EH (cell line): ENCODE data around the gene SMIM31.
A peak's percentile ranks its signal among the peaks of the same experiment; 100 is the strongest.

ENCODE experiments used
- DNase-seq: peaks from one replicate; pipeline ENCODE4 v3.0.0-alpha.2; 2015; ENCODE audit warnings: low read depth

The SMIM31 gene

DNA sequence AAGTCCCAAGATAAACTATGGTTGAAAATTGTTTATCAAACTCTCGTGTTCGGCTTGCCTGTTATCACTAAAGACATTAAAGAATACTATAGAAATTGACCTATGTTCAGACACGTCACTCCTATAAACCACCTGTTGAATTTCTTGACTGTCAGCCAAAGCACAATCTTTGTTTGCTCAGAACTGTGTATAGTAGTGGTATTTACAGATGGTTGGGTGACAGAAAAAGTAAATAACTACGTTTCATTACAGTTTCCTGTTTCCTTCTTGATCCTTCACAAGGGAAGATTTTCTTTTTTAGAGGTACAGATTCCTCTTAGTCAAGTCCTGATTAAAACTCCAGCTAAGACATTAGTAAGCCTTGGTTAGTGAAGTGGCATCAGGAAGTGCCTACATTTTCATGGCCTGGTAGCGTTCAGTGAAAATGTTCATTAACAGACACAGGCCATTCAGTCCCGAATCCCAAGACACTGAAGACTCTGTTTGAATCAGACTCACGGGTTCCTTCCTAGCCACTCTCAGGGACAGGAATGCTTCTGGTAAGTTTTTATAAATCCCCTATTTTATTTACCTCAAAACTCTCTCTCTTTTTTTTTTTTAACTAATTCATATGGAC lies at the start of gene SMIM31:
TSS of gene SMIM31 (plus strand) at position 259 of the 616 bp plus-strand sequence. CDS start 16,313 bp downstream, outside the sequence.
- DNase-seq = no peak

DNA sequence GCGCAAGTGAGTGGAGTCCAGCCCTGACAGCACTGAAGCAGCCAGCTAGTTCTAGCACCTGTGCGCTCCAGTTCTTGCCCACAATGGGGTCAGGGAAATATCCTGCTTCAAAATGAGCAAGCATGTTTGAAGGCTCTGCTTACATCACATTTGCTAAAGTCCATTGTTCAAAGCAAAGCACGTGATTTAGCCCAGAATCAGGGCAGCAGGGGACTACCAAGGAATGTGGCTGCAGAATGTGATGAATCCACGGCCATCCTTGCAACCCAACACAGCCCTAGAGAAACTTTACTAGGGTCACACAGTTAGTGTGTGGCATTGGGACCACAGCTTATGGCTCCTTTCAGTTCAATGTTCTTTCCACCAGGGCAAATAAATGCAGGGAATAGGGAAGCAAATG lies 47.3 kb upstream of the SMIM31 start:
- no peak for DNase-seq

DNA sequence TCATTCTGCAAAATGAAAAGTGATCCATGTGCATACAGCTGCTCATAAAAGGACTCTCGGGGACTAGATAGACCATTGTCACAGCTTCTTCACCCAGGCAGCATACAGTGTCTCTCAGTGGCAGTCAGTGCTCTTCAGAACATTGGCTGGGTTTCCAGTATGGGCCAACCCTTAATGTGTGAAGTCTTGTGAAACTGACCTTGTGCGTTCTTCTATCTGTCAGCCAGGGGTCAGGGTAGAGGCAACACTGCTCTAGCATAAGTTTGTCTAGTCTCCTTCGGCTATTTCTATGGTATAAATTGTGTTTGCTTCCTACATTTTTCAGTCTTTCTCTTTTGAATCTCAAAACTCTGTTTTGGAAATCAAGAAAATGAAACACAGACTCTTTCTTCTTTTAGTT lies 37.0 kb upstream of the SMIM31 start:
- DNase-seq = no peak

DNA sequence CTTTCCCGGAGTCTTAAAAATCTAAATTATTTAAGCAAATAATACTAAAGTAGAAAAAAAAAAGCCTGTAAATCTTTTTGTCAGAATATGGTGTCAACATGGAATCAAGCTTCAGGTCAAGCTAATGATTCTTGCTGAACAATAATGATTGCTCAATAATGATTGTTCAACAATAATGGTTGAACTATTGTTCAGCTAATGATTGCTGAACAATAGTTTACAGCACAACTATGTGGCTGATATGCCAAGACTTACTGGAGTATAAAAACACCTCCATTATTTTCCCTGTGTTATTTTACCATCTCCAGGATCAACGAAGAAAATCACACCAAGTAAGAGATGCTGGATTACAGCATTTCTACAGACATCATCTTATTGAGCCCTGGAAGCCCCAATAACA lies 35.1 kb upstream of the SMIM31 start:
- no peak for DNase-seq

DNA sequence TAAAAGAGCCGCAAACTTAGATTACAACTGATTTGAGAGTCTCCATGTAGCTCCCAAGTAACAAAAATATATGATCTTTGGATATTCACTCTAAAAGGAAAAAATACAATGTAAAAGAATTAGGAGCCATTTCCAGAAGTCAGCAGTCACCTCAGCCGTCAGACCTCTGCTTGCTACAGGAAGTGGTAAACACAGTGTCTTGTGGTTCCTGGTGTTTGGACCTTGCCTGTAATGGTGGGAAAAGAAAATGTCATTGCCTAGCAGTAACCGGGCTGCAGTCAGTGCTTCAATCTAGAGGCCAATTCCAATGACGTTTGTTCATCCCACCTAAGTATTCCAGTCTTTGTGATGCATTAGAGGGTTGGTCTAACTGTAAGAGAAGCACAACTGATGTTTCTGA lies 28.9 kb upstream of the SMIM31 start:
- no peak for DNase-seq

DNA sequence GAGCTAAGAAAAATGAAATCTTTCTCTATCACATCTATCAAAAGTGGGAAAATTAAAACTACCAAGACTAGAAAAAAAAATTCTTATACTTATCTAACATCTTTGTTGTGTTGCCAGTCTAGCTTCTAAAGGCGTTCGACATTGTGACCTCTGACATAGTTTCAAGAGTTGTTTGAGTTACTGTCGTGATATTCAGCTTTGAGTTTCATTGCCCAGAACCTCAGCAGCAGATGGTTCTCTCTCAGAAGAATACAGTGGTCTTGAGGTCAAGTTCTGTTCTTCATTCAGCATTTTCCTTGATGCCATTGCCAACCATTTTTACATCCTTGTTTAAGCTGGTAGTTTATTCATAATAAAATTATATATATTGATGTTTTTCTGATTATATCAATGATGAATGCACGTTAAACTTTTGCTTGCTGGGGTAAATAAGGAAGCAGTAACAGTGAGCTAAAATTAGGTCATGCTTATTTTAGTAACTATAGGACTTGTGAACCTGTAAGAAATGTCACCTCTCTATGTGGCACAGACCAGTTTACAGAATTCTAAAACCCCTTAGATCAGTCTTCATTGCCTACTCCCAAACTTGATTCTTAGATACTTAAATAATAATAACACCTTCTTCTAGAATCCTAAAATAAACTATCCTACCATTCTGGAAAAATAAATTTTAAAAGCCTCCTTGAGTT lies 23.1 kb upstream of the SMIM31 start:
- no peak for DNase-seq

DNA sequence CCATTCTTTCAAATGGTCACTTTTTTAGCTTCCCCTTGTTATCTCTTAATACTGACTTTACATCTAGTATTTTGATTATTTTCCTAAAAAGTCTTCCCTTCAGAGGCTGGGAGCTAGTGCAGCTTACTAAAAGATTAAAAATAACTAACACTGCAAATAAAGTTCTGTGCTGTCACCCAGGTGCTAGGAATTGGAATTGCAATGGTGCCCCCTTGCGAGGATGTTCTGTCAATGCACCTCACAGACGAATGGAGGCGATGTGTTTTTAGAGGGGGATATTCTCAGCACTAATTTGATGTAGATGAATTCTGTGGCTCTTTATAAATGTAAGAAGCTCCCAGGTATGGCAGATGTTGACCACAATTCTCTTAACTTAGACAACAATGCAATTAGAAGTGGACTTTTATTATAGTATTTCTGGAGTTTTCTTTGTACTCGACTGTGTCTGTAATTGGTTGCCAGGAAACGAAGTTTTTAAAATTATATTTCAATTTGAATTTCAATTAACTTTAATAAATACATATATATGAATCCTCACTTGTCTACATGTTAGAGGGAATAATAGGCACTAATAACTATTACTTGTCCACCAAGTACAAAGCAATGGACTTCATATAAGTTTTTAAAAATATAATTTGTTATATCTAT lies 22.0 kb upstream of the SMIM31 start:
- DNase-seq = peak; percentile 41

DNA sequence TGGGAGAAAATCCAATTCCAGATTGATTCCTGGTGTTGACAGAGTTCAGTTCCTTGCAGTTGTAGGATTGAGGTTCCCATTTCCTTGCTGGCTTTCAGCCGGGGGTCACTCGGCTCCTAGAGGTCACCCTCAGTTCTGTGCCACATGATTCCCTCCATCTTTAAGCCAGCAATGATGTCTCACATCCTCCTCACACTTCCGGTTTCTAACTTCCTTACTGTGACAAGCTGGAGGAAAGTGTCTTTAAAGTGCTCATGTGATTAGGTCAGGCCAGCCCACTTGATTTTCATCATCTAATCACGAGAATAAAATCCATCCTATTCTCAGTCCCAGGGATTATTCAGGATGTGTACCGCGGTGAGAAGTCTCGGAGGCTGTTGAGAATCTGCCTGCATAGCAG lies 19.4 kb upstream of the SMIM31 start:
- no peak for DNase-seq

DNA sequence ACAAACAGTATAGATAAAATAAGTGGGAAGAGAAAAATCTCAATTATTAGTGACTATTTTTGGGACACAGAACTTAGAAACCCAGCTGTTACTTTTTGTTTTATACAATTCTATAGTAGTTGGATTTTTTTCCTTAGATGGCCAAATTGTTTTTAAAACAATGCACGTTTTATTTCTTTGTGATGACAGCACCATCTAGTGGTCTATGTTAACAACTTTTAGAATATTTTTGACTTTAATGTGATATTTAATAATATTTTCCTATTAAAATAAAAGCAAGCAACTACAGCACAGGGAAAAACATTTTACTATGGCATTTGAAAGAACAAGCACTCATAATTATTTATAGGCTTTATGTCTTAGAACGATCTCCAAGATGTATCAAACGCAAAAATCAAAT lies 5.6 kb upstream of the SMIM31 start:
- peak; percentile 19 for DNase-seq

DNA sequence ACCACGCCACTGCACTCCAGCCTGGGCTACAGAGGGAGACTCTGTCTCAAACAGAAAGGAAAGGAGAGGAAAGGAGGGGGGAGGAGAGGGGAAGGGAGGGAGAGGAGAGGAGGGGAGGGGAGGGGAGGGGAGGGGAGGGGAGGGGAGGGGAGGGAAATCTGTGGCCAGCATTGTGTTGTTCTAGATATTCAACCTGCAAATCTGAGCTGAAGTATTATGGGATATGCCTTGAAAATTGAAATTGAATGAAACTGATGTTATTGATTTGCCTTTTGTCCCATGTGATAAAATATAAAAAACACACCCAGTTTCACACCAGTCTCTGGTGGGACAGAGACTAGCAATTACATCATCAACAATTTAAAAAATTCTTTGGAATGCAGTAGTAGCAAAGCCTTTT lies 1.5 kb downstream of the SMIM31 start:
- DNase-seq = no peak

DNA sequence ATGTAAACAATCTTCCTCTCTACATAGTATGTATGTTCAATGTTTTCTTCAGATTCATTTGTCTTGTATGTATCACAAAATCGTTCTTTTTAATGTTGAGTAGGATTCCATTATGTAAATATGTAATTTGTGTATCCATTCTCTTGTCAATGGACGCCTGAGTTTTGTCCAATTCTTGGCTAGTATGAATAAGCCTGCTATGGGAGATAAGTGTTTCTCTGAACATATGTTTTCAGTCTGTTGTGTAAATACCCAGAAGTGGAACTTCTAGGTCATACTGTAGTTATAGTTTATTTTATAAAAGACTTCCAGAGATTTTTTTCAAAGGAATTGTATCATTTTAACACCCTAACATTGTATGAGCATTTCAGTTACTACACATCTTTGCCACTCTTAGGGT lies 2.8 kb downstream of the SMIM31 start:
- no peak for DNase-seq

DNA sequence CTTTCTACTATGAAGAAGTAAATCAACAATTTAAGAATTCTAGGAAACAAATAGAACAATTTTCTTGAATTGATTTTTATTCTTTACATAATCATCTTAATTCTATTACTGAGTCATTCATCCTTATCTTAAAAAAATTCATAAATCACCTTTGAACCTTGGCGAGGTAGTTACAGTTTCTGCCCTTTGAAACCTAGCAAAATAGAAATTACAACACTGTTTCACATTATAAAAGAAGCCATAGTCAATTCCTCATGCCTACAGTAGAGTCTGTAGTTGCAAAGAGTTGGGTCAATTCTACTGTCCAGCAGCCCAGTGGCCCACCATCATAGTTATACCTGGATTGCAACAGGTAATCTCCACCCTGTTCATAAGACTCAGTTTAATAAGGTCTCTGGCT lies 7.3 kb downstream of the SMIM31 start:
- DNase-seq = no peak

DNA sequence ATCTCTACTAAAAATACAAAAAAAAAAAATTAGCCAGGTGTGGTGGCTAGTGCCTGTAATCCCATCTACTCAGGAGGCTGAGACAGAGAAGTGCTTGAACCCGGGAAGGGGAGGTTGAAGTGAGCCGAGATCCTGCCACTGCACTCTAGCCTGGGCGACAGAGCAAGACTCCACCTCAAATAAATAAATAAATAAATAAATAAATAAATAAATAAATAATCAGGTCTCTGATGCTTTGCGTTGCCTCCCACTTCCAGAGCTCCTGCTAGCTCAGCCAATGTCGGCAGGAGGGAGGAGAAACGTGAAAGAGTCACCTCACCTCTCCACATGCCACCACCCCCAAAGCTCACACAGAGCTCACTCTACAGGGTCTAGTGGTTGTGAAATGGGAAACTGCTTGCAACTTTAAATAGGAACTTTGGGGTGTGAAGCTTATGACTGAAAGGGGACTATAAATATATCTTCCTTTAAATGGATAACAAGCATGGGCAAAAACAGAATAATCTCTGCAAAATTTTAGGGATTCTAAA lies 7.9 kb downstream of the SMIM31 start:
- no peak for DNase-seq

DNA sequence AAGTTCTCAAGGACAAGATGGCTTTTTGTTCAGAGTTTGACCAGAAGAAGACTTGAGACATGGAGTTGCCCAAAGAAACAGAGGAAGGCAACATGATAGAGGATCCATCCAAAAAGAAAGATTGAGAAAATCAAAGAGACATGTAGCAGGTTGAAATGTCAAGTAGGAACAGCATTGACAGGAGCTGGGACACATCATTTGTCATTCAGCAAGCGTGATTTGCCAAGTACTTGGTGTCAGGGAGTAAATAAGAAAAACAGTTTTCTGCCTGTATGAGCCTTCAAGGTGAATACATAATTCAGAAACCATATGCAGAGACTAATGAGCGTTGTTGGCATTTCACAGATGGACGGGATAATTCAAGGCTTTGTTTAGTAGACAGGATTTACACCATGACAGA lies 11.2 kb downstream of the SMIM31 start:
- no peak for DNase-seq

DNA sequence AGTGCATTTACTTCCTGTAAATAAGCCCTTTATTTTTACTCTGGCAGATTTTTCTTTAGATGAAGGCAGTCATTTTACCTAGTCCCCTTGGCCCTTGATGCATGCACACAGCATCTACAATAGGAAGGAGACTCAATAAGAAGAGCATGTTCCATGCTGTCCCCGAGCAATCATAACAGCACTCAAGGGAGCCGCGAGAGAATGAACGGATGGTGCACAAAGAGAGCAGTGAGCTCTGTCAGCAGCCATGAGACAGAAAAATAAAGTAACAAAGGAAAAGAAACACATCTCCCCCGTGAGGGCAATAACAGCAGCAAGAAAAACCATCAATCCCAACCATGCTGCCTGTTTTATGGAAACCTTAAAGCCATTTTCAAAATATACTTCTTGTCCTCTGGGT lies 11.9 kb downstream of the SMIM31 start:
- DNase-seq = no peak

DNA sequence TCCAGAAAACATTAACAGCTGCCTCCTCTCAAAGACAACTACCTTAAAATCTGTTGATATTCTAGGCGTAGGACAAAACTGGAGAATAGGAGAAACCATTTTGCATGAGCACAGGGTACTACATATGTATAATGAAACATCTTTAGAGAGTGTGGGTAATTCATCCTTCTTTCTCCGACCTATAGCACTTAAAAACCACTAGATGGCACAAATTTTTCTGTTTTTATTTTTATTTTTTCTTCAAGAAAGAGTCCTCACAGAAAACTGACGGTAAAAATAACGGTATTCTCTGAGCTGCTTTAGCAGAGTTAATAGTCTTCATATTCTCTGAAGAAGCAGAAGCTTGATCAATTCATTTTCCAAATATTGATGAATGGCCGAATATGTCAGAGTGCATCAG lies 14.6 kb downstream of the SMIM31 start:
- peak; percentile 1 for DNase-seq

DNA sequence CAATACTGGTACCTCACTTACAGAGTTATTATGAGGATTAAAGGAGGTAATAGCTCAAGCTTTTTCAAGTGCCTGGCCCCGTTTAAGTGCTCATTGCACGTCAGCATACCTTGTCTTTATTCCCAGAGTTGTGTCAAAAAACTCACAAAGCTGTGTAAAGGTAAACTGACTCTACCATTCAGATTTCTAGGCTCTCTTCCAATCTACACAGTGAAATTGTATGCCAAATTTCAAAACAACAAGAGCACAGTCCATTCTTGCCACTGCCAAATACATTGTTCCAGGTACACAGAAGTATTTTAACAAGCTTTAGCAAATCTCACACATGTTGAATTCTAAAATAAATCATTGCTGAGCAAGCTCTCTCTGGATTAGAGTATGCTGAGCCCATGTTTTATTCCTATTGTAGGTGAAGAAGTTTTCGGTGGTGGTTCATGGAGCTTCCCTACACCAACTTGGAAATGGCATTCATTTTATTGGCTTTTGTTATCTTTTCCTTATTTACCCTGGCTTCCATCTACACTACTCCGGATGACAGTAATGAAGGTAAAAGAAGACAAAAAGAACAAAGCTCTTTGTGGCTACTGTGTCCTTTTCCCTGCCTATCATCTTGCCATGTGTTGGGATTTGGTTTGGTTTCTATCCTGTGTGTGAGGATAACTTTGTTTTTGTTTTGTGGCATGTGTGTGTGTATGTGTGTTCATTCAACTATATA lies 16.2 kb downstream of the SMIM31 start:
- DNase-seq = no peak

DNA sequence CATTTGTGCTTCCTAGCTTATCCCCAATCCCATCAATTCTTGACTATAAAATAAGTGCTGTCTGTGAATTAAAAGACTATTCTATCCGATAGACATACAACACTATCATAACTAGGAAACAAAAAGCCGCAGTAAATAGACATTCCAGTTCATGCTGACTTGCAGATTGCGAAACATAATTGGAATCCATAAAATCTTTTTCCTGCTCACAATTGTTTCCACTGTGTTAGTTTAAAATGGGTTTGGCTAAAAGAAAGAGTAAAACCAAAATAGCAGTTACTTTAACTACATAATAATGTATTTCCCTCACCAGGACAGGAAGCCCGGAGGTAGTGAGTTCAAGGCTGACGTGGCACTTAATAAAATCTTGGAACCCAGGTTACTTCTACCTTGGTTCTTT lies 17.2 kb downstream of the SMIM31 start:
- no peak for DNase-seq

DNA sequence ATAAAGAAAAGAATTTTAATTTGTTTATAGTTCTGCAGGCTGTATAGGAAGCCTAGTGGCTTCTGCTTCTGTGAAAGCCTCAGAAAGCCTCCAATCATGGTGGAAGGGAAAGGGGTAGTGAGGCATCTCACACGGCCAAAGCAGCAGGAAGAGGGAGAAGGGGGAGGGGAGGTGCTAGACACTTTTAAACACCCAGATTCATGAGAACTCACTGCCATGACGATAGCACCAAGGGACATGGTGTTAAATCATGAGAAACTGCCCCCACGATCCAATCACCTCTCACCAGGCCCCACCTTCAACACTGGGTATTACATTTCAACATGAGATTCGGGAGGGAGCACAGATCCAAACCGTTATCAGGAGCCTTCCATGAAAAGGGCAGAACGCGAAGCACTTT lies 18.1 kb downstream of the SMIM31 start:
- DNase-seq = no peak

DNA sequence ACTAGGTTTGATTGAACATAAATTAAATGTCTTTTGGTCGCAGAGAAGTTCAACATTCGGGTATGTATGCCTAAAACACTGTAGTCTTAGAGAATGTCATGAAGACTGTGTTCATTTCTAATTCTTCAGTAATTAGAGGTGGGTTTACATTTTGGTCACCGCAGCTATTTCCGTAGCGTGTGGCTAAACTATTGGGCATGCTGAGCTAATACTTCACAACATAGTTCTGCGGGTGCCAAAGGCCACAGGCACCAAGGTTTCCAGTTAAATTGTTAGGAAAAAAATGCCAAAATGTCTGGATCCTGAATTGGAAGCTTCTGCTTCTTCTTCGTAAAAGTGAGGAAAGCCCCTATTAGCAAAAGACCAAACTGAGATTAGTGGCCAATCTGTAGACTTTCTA lies 25.1 kb downstream of the SMIM31 start:
- DNase-seq = no peak

DNA sequence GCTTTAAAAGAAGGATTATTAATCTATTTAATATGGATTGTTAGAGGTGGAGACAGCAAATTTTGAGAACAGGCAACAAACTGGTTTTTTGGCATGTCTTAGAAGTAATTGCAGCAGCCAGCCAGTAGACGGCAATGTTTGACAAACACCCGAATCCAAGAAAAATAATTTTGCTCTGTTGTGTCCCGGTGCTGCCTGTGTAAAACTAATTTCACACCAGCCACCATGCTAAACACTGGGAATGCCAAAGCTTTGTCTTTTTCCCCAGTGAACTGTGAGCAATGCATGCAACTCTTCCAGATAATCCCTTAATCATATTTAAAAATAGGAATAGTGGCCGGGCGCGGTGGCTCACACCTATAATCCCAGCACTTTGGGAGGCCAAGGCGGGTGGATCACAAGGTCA lies 25.9 kb downstream of the SMIM31 start:
- DNase-seq = peak; percentile 42

DNA sequence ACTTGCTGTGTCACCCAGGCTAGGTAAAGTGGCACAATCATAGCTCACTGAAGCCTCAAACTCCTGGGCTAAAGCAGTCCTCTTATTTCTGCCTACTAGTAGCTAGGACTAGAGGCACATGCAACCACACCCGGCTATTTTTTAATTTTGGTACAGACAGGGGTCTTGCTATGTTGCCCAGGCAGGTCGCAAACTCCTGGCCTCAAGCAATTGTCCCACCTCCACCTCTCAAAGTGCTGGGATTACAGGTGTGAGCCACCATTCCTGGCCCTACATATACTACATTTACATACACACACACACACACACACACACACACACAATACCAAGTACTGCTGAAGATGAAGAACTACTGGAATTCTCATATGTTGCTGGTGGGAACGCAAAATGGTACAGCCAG lies 26.9 kb downstream of the SMIM31 start:
- DNase-seq = no peak

DNA sequence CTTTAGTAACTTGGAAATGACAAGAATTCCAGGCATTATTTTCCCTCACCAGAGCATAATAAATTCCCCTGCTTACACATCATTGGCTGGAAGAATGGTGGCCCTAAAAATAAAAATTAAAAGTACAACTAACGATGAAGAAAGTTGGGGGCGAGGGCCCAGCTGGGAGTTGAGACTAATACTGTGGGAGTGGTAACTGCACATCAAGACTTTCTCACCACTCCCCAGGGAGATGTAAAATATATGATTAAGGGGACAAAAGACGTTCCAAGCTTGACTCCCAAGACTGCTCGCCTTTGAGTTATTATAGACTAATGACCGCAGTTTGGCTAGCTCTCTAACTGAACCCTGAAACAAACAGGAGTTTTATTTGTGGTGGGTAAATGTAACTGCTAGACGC lies 30.0 kb downstream of the SMIM31 start:
- DNase-seq = no peak
